Astrocyte of the spinal cord (primary cell): ENCODE results near the gene TAS2R42.
A peak's percentile ranks its signal among the peaks of the same experiment; 100 is the strongest.

Source experiments
- DNase-seq: peaks from one replicate; pipeline ENCODE4 v3.0.0; 2011; ENCODE audit warnings: low read depth, low spot score
- H3K4me3 ChIP-seq: 2 replicates; pipeline ENCODE4 v1.5.1; 2011; ENCODE audit warnings: low read depth, mild to moderate bottlenecking, low read length, moderate library complexity
- CTCF ChIP-seq: IDR thresholded peaks from 2 replicates; pipeline ENCODE4 v1.5.1; 2012; ENCODE audit warnings: low read depth, mild to moderate bottlenecking, low read length, inconsistent platforms
- in situ Hi-C: cut with HindIII; loops from 2 replicates; pipeline ENCODE4 v1.10.0; 2017; ENCODE audit warnings: low sequenced_read_pairs

Gene TAS2R42

GRCh38 chr12:11202811-11203210 lies 16.1 kb upstream of the TAS2R42 start:
- no peak overlapping the region for H3K4me3 ChIP-seq
- in situ Hi-C loops = no loop called here
- TF ChIP-seq CTCF = no peak
- no peak for DNase-seq

GRCh38 chr12:11183011-11183410 lies 3.7 kb downstream of the TAS2R42 start:
- in situ Hi-C loops = no loop called here
- no peak overlapping the region for H3K4me3 ChIP-seq
- TF ChIP-seq CTCF = no peak
- DNase-seq = no peak

GRCh38 chr12:11182529-11182928 lies 4.2 kb downstream of the TAS2R42 start:
- no peak for TF ChIP-seq CTCF
- no peak overlapping the region for H3K4me3 ChIP-seq
- in situ Hi-C loops = no loop called here
- DNase-seq = no peak

GRCh38 chr12:11178250-11178649 lies 8.5 kb downstream of the TAS2R42 start:
- DNase-seq = no peak
- in situ Hi-C loops = no loop called here

GRCh38 chr12:11174022-11174421 lies 12.7 kb downstream of the TAS2R42 start:
- no peak for TF ChIP-seq CTCF
- DNase-seq = peak; percentile 32
- no peak overlapping the region for H3K4me3 ChIP-seq
- in situ Hi-C loops = no loop called here

More at GRCh38 chr12:11178250-11178649, 8.5 kb downstream of the TAS2R42 start:
- H3K4me3 ChIP-seq = no peak overlapping the region
- no peak for TF ChIP-seq CTCF

- peak overlapping the region; percentile 61 for H3K4me3 ChIP-seq
- no peak for DNase-seq
- in situ Hi-C loops = no loop called here
- TF ChIP-seq CTCF = no peak
These were observed 14.6 kb downstream of the TAS2R42 start for GRCh38 chr12:11171969-11172675.
